ENCODE measurements around the gene VPS13D. TPM values are rescaled to one million over a fixed set of nuclear protein-coding genes. Genes with fewer than 3 reads are reported as not detected.

Gene VPS13D
- total RNA-seq, 4 donors from 2014 or later, result 77.5 to 142 (median 94.4) TPM

GRCh38 chr1:12433323-12434053, 203.7 kb downstream of the VPS13D start:
- TF ChIP-seq CTCF (IDR thresholded peaks at IDR 0.05; ENCODE audit: low read depth), result no peak

GRCh38 chr1:12434174-12434573, 204.3 kb downstream of the VPS13D start:
- no peak for TF ChIP-seq CTCF (IDR thresholded peaks at IDR 0.05; ENCODE audit: low read depth)

- TF ChIP-seq CTCF (IDR thresholded peaks at IDR 0.05; ENCODE audit: low read depth), result no peak
Measured at GRCh38 chr1:12434686-12435085, 204.9 kb downstream of the VPS13D start.

- no peak for TF ChIP-seq CTCF (IDR thresholded peaks at IDR 0.05; ENCODE audit: low read depth)
Measured at GRCh38 chr1:12435639-12436344, 206.0 kb downstream of the VPS13D start.

- TF ChIP-seq CTCF (IDR thresholded peaks at IDR 0.05; ENCODE audit: low read depth), result no peak
Measured at GRCh38 chr1:12436345-12436658, 206.5 kb downstream of the VPS13D start.

GRCh38 chr1:12436817-12437599, 207.2 kb downstream of the VPS13D start:
- TF ChIP-seq CTCF (IDR thresholded peaks at IDR 0.05; ENCODE audit: low read depth), result no peak

- TF ChIP-seq CTCF (IDR thresholded peaks at IDR 0.05; ENCODE audit: low read depth), result no peak
Measured at GRCh38 chr1:12437629-12438028, 207.8 kb downstream of the VPS13D start.

All from subcutaneous adipose tissue (tissue), 4 donors.